ENCODE measurements around the gene OSER1. TPM values are rescaled to one million over a fixed set of nuclear protein-coding genes. Genes with fewer than 3 reads are reported as not detected.

OSER1 gene
- total and polyA plus RNA-seq, 5 donors from 2014 or later, result 48.4 to 137 (median 68.8) TPM

GRCh38 chr20:44172572-44172950, 38.0 kb downstream of the OSER1 start:
- no peaks in the 10 kb centered on the region for H3K36me3 ChIP-seq (ENCODE audit: control insufficient read depth, insufficient read depth, low read length)
- Mint-ChIP-seq H3K27ac (no peak overlapping the region), H3K4me1 (no peaks in the 10 kb centered on the region), H3K36me3 (no peaks in the 10 kb centered on the region), H3K9me3 (peaks cover 0 to 3% (median 0%) of the 10 kb centered on the region in 7 donors), H3K27me3 (peaks cover 54% of the 10 kb centered on the region), H3K4me3 (no peak overlapping the region)
- ATAC-seq (ENCODE audit: low read depth in 2 of 2), result no peak
- no peak overlapping the region for H3K27ac ChIP-seq (ENCODE audit: insufficient read depth, low read length, poor library complexity, severe bottlenecking)
- peaks cover 23% of the 10 kb centered on the region for H3K27me3 ChIP-seq (ENCODE audit: control insufficient read depth, insufficient read depth, low read length)
- no peaks in the 10 kb centered on the region for H3K4me1 ChIP-seq (ENCODE audit: control insufficient read depth, insufficient read depth, low read length, poor library complexity, severe bottlenecking)
- no peaks in the 10 kb centered on the region for H3K9me3 ChIP-seq (ENCODE audit: control insufficient read depth in 2 of 2, low read length in 2 of 2)
- H3K4me3 ChIP-seq (ENCODE audit: low read depth, low read length), result no peak overlapping the region
- DNase-seq, result no peak

- DNase-seq (no peak), ATAC-seq (ENCODE audit: low read depth in 2 of 2) (no peak)
- no peak overlapping the region for H3K27ac ChIP-seq (ENCODE audit: insufficient read depth, low read length, poor library complexity, severe bottlenecking)
- no peaks in the 10 kb centered on the region for H3K4me1 ChIP-seq (ENCODE audit: control insufficient read depth, insufficient read depth, low read length, poor library complexity, severe bottlenecking)
- H3K36me3 ChIP-seq (ENCODE audit: control insufficient read depth, insufficient read depth, low read length), result no peaks in the 10 kb centered on the region
- H3K4me3 ChIP-seq (ENCODE audit: low read depth, low read length), result no peak overlapping the region
- peaks cover 21% of the 10 kb centered on the region for H3K27me3 ChIP-seq (ENCODE audit: control insufficient read depth, insufficient read depth, low read length)
- H3K9me3 ChIP-seq (ENCODE audit: control insufficient read depth in 2 of 2, low read length in 2 of 2), result no peaks in the 10 kb centered on the region
- Mint-ChIP-seq H3K27me3 (peaks cover 58% of the 10 kb centered on the region), H3K9me3 (peaks cover 0 to 3% (median 0%) of the 10 kb centered on the region in 7 donors), H3K27ac (no peak overlapping the region), H3K36me3 (no peaks in the 10 kb centered on the region), H3K4me1 (no peaks in the 10 kb centered on the region), H3K4me3 (no peak overlapping the region)
Measured at GRCh38 chr20:44171775-44172571, 38.6 kb downstream of the OSER1 start.

GRCh38 chr20:44170816-44171410, 39.7 kb downstream of the OSER1 start:
- Mint-ChIP-seq H3K4me1 (no peaks in the 10 kb centered on the region), H3K36me3 (no peaks in the 10 kb centered on the region), H3K27ac (peak overlapping the region in 1 of 3 donors; percentile 11), H3K9me3 (peaks cover 0 to 3% (median 0%) of the 10 kb centered on the region in 7 donors), H3K27me3 (peaks cover 58% of the 10 kb centered on the region), H3K4me3 (no peak overlapping the region)
- Histone ChIP-seq H3K4me1 (ENCODE audit: control insufficient read depth, insufficient read depth, low read length, poor library complexity, severe bottlenecking) (no peaks in the 10 kb centered on the region), H3K27me3 (ENCODE audit: control insufficient read depth, insufficient read depth, low read length) (peaks cover 21% of the 10 kb centered on the region), H3K36me3 (ENCODE audit: control insufficient read depth, insufficient read depth, low read length) (no peaks in the 10 kb centered on the region), H3K4me3 (ENCODE audit: low read depth, low read length) (no peak overlapping the region), H3K27ac (ENCODE audit: insufficient read depth, low read length, poor library complexity, severe bottlenecking) (no peak overlapping the region), H3K9me3 (ENCODE audit: control insufficient read depth in 2 of 2, low read length in 2 of 2) (no peaks in the 10 kb centered on the region)
- ATAC-seq (ENCODE audit: low read depth in 2 of 2), result no peak
- no peak for DNase-seq

DNA sequence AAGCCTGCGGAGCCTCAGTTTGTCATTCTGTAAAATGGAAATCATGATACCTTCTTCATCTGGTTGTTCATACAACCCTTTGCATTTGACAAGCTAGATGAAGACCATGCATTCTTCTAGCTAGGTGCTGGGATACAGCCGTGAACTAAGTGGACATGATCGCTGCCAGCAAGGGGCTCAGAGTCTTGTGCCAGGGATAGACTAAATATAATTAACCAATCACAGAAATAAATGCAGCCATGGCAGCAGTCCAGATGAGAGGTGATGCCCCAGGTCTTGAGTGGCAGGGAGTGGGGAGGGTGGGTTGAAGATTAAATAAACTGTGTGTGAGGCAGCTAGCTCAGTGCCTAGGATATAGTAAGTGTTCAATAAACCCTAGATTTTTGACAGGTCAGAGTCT, 42.8 kb downstream of the OSER1 start:
- no peaks in the 10 kb centered on the region for H3K36me3 ChIP-seq (ENCODE audit: control insufficient read depth, insufficient read depth, low read length)
- H3K27me3 ChIP-seq (ENCODE audit: control insufficient read depth, insufficient read depth, low read length), result peaks cover 15% of the 10 kb centered on the region
- H3K36me3 Mint-ChIP-seq, result no peaks in the 10 kb centered on the region
- no peaks in the 10 kb centered on the region for H3K4me1 ChIP-seq (ENCODE audit: control insufficient read depth, insufficient read depth, low read length, poor library complexity, severe bottlenecking)
- no peaks in the 10 kb centered on the region for H3K4me1 Mint-ChIP-seq
- no peak overlapping the region for H3K27ac Mint-ChIP-seq
- H3K4me3 Mint-ChIP-seq, result no peak overlapping the region
- no peaks in the 10 kb centered on the region for H3K9me3 ChIP-seq (ENCODE audit: control insufficient read depth in 2 of 2, low read length in 2 of 2)
- ATAC-seq (ENCODE audit: low read depth in 2 of 2), result no peak
- H3K4me3 ChIP-seq (ENCODE audit: low read depth, low read length), result no peak overlapping the region
- peaks cover 48% of the 10 kb centered on the region for H3K27me3 Mint-ChIP-seq
- DNase-seq, result no peak
- no peak overlapping the region for H3K27ac ChIP-seq (ENCODE audit: insufficient read depth, low read length, poor library complexity, severe bottlenecking)
- H3K9me3 Mint-ChIP-seq, result peaks cover 0 to 3% (median 0%) of the 10 kb centered on the region in 7 donors

DNA sequence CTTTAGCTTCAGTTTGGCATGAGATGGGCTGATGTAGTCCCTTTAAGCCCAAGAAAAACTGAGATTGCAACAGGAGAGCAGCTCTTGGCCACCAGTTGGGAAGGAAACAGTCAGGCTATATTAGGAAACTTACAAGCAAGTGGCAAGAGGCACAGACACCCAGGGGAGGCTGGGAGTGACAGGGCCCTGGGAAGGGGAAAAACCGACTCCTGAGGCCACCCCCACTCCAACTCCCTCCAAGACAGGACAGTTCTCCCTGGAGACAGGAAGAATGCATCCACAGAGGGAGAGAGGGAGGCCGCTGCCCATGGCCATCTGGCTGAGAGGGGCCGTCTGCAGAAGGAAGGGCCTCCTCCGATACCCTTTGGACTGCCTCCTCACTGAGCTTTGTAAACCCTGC, 44.1 kb downstream of the OSER1 start:
- H3K9me3 ChIP-seq (ENCODE audit: control insufficient read depth in 2 of 2, low read length in 2 of 2), result no peaks in the 10 kb centered on the region
- no peak overlapping the region for H3K4me3 Mint-ChIP-seq
- H3K4me1 ChIP-seq (ENCODE audit: control insufficient read depth, insufficient read depth, low read length, poor library complexity, severe bottlenecking), result no peaks in the 10 kb centered on the region
- peaks cover 0 to 3% (median 0%) of the 10 kb centered on the region in 7 donors for H3K9me3 Mint-ChIP-seq
- peaks cover 36% of the 10 kb centered on the region for H3K27me3 Mint-ChIP-seq
- H3K36me3 Mint-ChIP-seq, result no peaks in the 10 kb centered on the region
- ATAC-seq (ENCODE audit: low read depth in 2 of 2) (no peak), DNase-seq (no peak)
- H3K4me1 Mint-ChIP-seq, result no peaks in the 10 kb centered on the region
- no peak overlapping the region for H3K27ac Mint-ChIP-seq
- H3K27ac ChIP-seq (ENCODE audit: insufficient read depth, low read length, poor library complexity, severe bottlenecking), result no peak overlapping the region
- peaks cover 11% of the 10 kb centered on the region for H3K27me3 ChIP-seq (ENCODE audit: control insufficient read depth, insufficient read depth, low read length)
- no peaks in the 10 kb centered on the region for H3K36me3 ChIP-seq (ENCODE audit: control insufficient read depth, insufficient read depth, low read length)
- no peak overlapping the region for H3K4me3 ChIP-seq (ENCODE audit: low read depth, low read length)

DNA sequence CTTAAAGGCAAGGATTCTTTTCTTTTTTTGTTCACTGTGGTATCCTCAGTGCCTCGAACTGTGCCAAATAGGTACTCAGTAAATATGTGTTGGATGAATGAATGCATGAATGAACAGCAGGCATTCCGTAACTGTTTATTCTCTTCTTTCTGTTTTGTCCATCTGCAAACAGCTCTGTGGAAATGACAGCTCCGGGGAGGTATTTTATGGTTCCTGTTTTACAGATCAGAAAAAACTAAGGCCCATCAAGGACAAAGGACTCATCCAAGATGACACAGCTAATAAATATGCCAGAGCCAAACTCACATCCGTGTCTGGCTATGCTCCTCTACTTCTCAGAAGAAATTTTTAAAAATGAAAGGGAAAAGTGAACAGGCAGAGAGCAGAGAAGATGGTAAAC, 44.6 kb downstream of the OSER1 start:
- Mint-ChIP-seq H3K27me3 (peaks cover 32% of the 10 kb centered on the region), H3K36me3 (no peaks in the 10 kb centered on the region), H3K4me3 (no peak overlapping the region), H3K4me1 (no peaks in the 10 kb centered on the region), H3K27ac (no peak overlapping the region), H3K9me3 (peaks cover 0 to 3% (median 0%) of the 10 kb centered on the region in 7 donors)
- Histone ChIP-seq H3K36me3 (ENCODE audit: control insufficient read depth, insufficient read depth, low read length) (no peaks in the 10 kb centered on the region), H3K4me3 (ENCODE audit: low read depth, low read length) (no peak overlapping the region), H3K27ac (ENCODE audit: insufficient read depth, low read length, poor library complexity, severe bottlenecking) (no peak overlapping the region), H3K9me3 (ENCODE audit: control insufficient read depth in 2 of 2, low read length in 2 of 2) (no peaks in the 10 kb centered on the region), H3K4me1 (ENCODE audit: control insufficient read depth, insufficient read depth, low read length, poor library complexity, severe bottlenecking) (no peaks in the 10 kb centered on the region), H3K27me3 (ENCODE audit: control insufficient read depth, insufficient read depth, low read length) (peaks cover 6% of the 10 kb centered on the region)
- no peak for ATAC-seq (ENCODE audit: low read depth in 2 of 2)
- DNase-seq, result no peak

DNA sequence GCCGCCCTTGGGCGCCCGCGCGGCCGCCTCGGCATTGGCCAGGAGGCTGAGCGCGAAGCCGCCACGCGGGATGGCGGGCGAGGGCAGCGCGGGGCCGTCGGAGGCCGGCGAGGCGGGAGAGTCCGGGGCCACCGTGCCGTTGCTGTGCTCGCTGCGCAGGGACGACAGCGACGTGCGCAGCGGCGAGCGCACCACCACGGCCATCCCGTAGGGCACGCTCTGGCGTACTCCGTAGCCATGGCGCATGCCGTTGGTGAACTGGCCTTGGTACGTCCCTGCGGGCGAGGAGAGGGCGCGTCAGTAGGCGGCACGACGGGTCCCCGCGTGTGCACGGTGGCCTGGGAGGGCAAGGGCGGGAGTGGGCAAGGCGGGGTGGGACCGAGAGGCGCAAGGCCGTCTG, 50.4 kb downstream of the OSER1 start:
- H3K27ac ChIP-seq (ENCODE audit: insufficient read depth, low read length, poor library complexity, severe bottlenecking), result no peak overlapping the region
- H3K4me3 ChIP-seq (ENCODE audit: low read depth, low read length), result no peak overlapping the region
- peaks cover 0 to 4% (median 0%) of the 10 kb centered on the region in 7 donors for H3K9me3 Mint-ChIP-seq
- ATAC-seq (ENCODE audit: low read depth in 2 of 2) (no peak), DNase-seq (no peak)
- peaks cover 10% of the 10 kb centered on the region for H3K27me3 Mint-ChIP-seq
- H3K4me3 Mint-ChIP-seq, result no peak overlapping the region
- H3K27me3 ChIP-seq (ENCODE audit: control insufficient read depth, insufficient read depth, low read length), result peaks cover 2% of the 10 kb centered on the region
- no peaks in the 10 kb centered on the region for H3K36me3 ChIP-seq (ENCODE audit: control insufficient read depth, insufficient read depth, low read length)
- no peaks in the 10 kb centered on the region for H3K4me1 ChIP-seq (ENCODE audit: control insufficient read depth, insufficient read depth, low read length, poor library complexity, severe bottlenecking)
- no peaks in the 10 kb centered on the region for H3K9me3 ChIP-seq (ENCODE audit: control insufficient read depth in 2 of 2, low read length in 2 of 2)
- no peak overlapping the region for H3K27ac Mint-ChIP-seq
- no peaks in the 10 kb centered on the region for H3K4me1 Mint-ChIP-seq
- no peaks in the 10 kb centered on the region for H3K36me3 Mint-ChIP-seq

- no peaks in the 10 kb centered on the region for H3K9me3 ChIP-seq (ENCODE audit: control insufficient read depth in 2 of 2, low read length in 2 of 2)
- no peak overlapping the region for H3K27ac Mint-ChIP-seq
- H3K9me3 Mint-ChIP-seq, result peaks cover 0 to 4% (median 0%) of the 10 kb centered on the region in 7 donors
- no peak for ATAC-seq (ENCODE audit: low read depth in 2 of 2)
- H3K4me1 Mint-ChIP-seq, result no peaks in the 10 kb centered on the region
- no peak for DNase-seq
- H3K27me3 Mint-ChIP-seq, result peaks cover 10% of the 10 kb centered on the region
- no peak overlapping the region for H3K4me3 ChIP-seq (ENCODE audit: low read depth, low read length)
- H3K27me3 ChIP-seq (ENCODE audit: control insufficient read depth, insufficient read depth, low read length), result peaks cover 2% of the 10 kb centered on the region
- H3K4me3 Mint-ChIP-seq, result no peak overlapping the region
- no peaks in the 10 kb centered on the region for H3K4me1 ChIP-seq (ENCODE audit: control insufficient read depth, insufficient read depth, low read length, poor library complexity, severe bottlenecking)
- H3K36me3 ChIP-seq (ENCODE audit: control insufficient read depth, insufficient read depth, low read length), result no peaks in the 10 kb centered on the region
- H3K27ac ChIP-seq (ENCODE audit: insufficient read depth, low read length, poor library complexity, severe bottlenecking), result no peak overlapping the region
- H3K36me3 Mint-ChIP-seq, result no peaks in the 10 kb centered on the region
Measured at GRCh38 chr20:44159711-44160110, 50.9 kb downstream of the OSER1 start.
